Measurements from ENCODE around the gene CASP8. TPM values are rescaled to one million over a fixed set of nuclear protein-coding genes. Genes with fewer than 3 reads are reported as not detected.

Gene CASP8
- total RNA-seq, 4 donors from 2014 or later, result 4.9 to 17.9 (median 5.3) TPM

DNA sequence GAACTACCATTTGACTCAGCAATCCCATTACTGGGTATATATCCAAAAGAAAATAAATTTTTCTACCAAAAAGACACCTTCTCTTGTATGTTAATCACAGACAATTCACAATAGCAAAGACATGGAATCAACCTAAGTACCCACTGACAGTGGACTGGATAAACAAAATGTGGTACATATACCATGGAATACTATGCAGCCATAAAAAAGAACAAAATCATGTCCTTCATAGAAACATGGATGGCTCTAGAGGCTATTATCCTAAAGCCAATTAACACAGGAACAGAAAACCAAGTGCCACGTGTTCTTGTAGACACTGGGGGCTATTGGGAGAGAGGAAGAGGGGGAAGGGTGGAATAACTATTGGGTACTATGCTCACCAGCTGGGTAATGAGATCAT lies 69.1 kb downstream of the CASP8 start:
- Histone ChIP-seq H3K4me1 (no peaks in the 10 kb centered on the region), H3K27me3 (no peaks in the 10 kb centered on the region), H3K4me3 (no peak overlapping the region), H3K27ac (replicated peaks in 1 of 4) (no peak overlapping the region), H3K9me3 (peaks cover 0 to 19% (median 2%) of the 10 kb centered on the region in 4 donors), H3K36me3 (peaks cover 0 to 12% (median 4%) of the 10 kb centered on the region in 4 donors)
- TF ChIP-seq, protein P1, sequence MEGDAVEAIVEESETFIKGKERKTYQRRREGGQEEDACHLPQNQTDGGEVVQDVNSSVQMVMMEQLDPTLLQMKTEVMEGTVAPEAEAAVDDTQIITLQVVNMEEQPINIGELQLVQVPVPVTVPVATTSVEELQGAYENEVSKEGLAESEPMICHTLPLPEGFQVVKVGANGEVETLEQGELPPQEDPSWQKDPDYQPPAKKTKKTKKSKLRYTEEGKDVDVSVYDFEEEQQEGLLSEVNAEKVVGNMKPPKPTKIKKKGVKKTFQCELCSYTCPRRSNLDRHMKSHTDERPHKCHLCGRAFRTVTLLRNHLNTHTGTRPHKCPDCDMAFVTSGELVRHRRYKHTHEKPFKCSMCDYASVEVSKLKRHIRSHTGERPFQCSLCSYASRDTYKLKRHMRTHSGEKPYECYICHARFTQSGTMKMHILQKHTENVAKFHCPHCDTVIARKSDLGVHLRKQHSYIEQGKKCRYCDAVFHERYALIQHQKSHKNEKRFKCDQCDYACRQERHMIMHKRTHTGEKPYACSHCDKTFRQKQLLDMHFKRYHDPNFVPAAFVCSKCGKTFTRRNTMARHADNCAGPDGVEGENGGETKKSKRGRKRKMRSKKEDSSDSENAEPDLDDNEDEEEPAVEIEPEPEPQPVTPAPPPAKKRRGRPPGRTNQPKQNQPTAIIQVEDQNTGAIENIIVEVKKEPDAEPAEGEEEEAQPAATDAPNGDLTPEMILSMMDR (IDR thresholded peaks at IDR 0.05), result no peak
- TF ChIP-seq EP300 (IDR thresholded peaks at IDR 0.05), result no peak
- no peak for TF ChIP-seq POLR2A (IDR thresholded peaks at IDR 0.05; ENCODE audit: low read depth)
- no peak for TF ChIP-seq POLR2AphosphoS5 (IDR thresholded peaks at IDR 0.05)
- intact Hi-C loops (cut with DNase I), result no loop called here
- WGBS, result 62% methylated on average over 1 of the region's 1 CpG
- DNase-seq (ENCODE audit: extremely low spot score), result no peak

Small RNAs within 50 kb of the gene (small RNA-seq; reads per million reads assigned to genes)
- 0 reads per million in 3 donors for gene MTND4LP13

Other genes starting within 250 kb of the CASP8 start
- gene HYCC2, start 188.9 kb upstream of the CASP8 start, total RNA-seq, result 10 to 100 TPM in 3 of 4 donors, 1 to 10 TPM in 1; 9.1 to 15.4 (median 10.8) TPM
- 100 to 1,000 TPM in 1 of 4 donors, 10 to 100 TPM in 3; 36.0 to 100 (median 47.6) TPM for gene NDUFB3, start 188.5 kb upstream of the CASP8 start, total RNA-seq
- gene CFLAR, start 144.4 kb upstream of the CASP8 start, total RNA-seq, result 100 to 1,000 TPM; 137 to 236 (median 202) TPM
- 1 to 10 TPM; 2.2 to 7.3 (median 4.3) TPM for gene CASP10, start 77.4 kb upstream of the CASP8 start, total RNA-seq
- 1 to 10 TPM; 1.2 to 5.1 (median 4.2) TPM for gene FLACC1, start 96.8 kb downstream of the CASP8 start, total RNA-seq
- 100 to 1,000 TPM in 2 of 4 donors, 10 to 100 TPM in 2; 73.1 to 114 (median 91.6) TPM for gene TRAK2, start 190.9 kb downstream of the CASP8 start, total RNA-seq
- gene STRADB, start 191.2 kb downstream of the CASP8 start, total RNA-seq, result 10 to 100 TPM; 13.6 to 15.6 (median 14.1) TPM